Stimulated activated CD4-positive, alpha-beta T cell treated with anti-CD3 and anti-CD28 coated beads, Interleukin-1b, Interleukin-23, amount 100 ng/mL, for 24 hours (primary cell): ENCODE data around the gene ZFP69.

Experiments
- DNase-seq, 4 experiments: peaks; one replicate each; pipeline ENCODE4 v3.0.0-alpha.2; 2020; ENCODE audit warnings: low read depth in 4 of 4, low spot score in 1 of 4

ZFP69 gene

GRCh38 chr1:40508375-40509341 is 31.6 kb downstream of the ZFP69 start, which contains the start of gene EXO5:
Gene EXO5, plus strand, starts transcription at chr1:40508767. Its CDS starts 5,778 bp downstream, at chr1:40514545.
- peak; percentile 62 to 84 (median 76) for DNase-seq

- no peak for DNase-seq
These were observed 42.4 kb downstream of the ZFP69 start for GRCh38 chr1:40519517-40519916.

DNA sequence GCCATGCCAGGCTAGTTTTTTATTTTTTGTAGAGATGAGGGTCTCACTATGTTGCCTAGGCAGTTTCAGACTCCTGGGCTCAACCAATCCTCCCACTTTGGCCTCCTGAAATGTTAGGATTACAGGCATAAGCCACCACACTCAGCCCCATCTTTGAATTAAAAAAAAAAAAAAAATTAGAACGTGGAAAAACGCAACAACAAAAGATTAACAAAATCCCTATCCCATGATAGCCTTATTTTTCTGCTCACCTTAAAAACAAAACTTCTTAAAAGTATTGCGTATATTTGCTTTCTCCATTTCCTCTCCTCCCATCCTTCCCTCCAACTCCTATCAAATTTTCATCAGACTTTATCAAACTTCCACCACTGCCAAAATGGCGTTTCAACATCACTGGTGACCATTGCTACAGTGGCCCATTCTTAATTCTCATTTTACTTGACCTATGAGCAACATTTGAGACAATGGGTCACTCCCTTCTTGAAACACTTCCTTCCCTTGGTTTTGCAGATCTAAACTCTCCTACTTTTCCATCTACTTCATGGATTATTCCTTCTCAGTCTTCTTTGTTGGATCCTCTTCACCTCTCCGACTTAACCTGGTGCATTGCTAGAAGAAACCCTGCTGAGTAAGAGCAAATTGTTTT is 53.8 kb downstream of the ZFP69 start:
- no peak for DNase-seq

GRCh38 chr1:40531381-40532061 is 54.4 kb downstream of the ZFP69 start, which contains the start of gene ZNF684:
Gene ZNF684, plus strand, starts transcription at chr1:40531637. Its CDS starts 1,530 bp downstream, at chr1:40533167.
- peak; percentile 51 to 80 (median 68) for DNase-seq

- DNase-seq = no peak
These were observed 54.9 kb downstream of the ZFP69 start for GRCh38 chr1:40532062-40532389.

DNA sequence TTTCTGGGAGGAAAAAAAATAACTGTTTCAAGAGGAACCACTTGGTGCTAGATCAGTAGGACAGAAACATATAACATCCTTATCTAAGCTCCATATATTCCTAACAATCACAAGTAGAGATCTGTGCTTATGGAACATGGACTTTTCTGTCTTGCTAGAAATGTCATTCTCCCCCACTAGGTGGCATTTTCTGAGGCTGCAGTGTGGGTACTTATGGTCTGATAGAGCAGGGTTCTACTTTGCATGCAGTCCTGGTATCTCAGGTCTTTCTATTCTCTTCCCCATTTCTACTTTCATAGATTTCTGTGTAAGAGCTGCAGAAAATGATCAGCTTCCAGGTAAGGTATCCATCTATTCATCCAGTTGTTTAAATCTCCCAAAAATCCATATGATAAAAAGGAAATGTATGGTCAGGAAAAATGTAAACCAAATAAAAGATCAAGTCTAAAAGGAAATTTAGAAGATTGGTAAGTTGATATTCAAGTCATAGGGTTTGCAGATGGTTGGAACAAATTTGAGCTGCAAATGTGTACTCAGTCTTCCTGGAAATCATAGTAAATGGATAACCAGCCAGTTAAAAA is 55.8 kb downstream of the ZFP69 start:
- DNase-seq = no peak

- DNase-seq = no peak
These were observed 57.5 kb downstream of the ZFP69 start for GRCh38 chr1:40534589-40534988.

DNA sequence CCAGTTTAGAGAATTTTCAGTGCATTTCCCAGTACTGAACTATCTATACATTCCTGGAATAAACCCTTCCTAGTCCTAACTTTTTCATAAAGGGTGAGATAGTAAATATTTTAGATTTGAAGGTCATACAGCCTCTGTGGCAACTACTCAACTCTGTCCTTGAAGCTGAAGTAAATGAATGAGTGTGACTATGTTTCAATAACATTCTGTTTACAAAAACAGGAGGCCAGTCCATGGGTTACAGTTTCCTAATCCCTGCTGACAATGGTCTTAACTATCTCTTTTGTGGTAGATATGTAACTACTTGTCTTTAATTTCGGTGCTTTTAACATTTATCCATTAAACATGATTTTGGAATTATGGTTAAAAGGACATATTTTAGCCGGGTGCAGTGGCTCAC is 58.6 kb downstream of the ZFP69 start:
- DNase-seq = no peak

DNA sequence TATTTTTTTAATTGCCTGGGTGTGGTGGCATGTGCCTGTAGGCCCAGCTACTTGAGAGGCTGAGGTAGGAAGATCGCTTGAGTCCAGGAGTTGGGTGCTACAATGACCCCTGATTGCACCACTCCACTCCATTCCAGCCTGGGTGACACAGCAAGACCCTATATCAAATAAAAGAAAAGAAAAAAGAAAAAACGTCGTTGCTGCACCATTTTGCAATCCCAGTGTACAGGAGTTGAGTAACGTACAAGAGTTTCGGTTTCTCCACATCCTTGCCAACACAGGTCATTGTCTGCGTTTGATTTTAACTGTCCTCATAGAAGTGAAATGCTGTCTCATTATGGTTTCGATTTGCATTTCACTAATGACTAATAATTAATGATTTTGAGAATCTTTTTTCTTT is 62.2 kb downstream of the ZFP69 start:
- DNase-seq = no peak
